ENCODE results near the gene GRIN2C.

GRIN2C gene

DNA sequence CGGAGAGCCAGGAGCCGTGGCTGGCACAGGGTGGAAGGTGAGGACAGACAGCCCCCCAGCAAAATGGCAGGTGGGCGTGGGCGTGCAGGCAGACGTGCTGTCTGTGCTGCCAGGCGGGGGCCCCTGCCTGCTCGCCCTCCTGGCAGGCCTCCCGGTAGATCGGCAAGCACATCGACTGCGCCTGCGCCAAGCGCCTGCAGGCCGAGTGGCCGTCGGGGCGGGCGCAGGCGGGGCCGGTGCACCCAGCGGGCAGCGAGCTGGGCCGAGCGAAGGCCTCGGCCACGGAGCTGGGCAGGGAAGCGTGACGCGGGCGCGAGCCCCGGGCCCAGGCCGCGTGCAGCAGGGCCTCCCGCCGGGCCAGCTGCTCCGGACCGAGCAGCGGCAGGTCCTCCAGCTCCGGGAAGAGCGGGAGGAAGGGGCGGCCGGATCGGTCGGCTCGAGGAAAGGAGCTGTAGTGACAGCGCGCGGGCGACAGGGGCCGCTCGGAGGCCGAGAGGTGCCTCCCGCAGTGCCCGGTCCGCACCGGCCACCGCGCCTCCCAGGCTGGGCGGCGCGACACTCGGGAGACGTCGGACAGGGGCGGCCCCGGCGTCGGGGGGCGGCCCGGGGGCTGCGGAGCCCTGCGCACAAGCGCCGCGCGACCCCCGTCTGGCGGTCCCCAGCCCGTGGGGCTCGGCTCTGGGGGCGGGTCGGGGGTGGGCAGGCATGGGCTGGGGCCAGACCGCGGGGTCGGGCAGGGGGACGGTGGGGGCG lies 16.9 kb downstream of the GRIN2C start:
- DNase-seq, result peak; percentile 14 to 29

DNA sequence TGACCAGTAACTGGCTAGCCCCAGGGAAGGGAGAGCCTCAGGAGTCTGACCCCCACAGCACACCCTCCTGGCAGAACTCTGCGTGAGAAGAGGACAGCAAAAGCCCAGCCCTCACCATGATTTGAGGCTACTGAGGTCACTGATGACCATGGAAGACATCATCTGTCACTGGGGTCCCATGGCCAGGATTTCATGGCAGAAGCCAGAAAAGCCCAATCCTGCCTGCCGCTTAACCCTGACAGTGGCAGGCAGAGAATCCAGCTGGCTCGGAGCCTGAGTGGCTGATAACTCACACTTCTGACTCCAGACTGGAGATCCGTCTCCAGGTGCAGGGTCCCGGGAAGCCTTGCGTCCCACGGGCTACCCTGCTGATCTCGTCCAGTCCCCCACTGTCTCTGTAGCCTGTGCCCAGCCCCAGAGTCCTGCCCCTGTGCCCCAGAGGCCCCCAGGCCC lies 17.5 kb downstream of the GRIN2C start:
- DNase-seq, result no peak

DNA sequence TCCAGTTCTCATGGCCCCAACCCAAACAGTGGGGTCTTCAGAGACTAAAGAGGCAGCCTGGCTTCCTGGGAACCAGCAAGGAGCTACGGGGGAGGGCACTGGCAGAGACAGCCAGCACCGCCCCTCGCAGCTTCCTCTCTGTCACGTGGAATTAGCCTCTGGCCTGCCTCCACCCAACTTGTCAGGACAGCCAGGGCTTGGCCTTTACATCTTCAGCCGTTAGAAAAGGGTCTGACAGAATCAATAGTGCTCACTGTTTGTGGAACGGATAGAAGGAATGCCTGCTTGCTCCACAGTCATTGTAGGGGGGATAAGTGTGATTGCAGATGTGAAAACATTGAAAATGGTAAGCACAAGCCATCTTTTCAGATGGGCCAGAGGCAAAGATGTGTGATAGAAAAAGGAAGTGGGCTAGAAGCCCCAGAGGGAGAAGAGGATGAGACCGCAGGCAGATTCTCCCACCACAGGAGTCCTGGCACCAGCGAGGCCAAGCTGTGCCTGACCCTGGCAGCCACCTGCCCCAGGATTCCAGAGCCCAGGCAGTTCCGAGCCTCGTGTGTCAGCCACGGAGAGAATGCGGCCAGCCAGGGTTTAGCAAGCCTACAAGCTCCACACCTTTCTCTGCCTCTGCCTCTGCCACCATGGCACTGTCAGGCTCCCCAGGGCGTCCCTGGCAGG lies 18.6 kb downstream of the GRIN2C start:
- peak in 1 of 2 donors; percentile 7 for DNase-seq

DNA sequence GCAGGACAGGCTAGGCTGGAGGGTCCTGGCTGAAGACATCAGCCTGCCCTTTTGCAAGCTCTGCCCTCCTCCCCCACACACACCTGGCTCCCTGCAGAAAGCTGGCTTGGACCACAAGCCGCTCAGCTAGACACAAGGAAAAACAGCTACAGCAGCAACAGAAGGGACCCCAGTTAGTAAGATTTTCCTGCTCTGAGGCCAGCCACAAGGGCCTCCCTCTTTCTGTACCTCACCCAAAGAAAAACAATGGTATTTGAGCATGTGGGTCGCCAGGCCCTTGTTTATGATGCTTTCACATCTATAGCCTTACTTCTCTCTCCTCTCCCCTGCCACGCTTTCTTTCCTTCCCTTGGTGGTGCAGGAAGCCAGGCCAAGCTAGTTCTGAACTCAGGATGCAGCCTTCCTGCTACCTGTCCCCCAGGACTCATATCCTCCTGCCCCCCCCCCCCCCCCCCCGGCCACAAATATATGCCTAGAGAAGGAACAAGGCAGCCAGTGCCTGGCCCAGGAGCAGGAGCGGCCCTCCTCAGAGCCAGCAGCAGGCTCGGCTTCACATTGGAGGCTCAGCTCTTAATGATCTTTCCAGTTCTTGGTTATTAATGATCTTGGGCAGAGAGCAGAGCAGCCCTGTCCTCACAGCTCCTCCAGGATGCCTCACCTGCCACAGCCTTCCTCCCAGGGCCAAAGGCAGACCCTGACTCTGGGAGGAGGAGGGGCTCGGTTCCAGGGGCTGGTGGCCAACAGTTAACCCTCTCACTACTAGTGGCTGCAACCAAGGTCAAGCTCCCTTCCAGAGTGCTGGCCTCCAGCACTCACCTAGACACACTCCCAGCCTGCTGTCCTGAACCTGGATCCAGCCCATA lies 19.5 kb downstream of the GRIN2C start:
- DNase-seq, result no peak

DNA sequence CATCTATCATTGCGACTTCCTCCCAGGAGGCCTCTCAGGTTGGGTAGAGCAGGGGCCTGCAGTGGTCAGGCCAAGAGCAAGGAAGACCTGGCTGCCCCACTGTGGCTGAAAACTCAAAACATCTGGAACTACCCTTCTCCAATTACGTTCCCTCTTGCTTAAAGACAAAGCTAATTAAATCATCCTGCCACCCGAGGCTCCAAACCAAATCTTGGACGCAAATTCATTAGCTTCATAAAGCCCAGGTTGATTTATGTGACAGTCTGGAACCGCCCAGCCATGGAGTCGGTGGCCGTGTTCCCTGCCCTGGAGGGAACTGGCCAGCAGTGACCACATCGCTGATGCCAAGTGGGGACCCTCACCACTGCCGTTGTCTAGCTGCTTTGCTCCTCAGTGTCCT lies 21.4 kb downstream of the GRIN2C start:
- DNase-seq, result no peak

DNA sequence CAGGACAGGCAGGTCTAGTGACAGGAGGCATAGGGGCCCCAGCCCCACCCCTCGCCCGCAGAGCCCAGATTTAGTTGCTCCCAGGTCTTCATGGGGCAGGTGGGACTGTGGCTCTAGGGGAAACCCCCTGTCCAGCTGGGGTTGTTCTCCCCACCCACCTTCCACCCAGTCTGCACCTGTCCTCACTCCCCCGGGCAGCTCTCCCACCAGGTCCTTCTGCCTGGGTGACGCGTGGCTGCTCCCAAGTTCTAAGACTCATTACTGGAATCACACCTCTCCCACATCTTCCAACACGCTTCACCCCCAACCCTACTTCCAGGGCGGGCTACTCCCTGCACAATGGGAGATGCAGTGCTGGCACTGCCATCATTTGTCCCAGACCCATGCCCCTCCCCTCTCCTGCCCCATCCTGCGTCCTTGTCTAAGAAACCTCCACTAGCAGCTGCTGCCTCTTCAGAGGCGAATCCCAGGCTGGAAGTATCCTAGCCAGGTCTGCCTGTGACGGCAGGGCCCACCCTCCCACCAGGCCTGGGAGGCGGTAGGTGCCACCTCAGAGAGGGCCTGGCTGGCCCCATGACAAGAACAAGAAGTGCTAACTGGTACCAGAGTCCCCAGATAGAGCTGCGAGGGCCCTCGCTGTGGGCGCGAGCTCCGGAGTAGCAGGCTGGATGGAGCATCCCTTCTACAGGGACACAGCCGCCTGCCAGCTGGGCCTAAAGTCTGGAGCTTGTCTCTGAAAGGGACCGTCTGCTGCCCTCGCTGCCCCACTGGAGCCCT lies 22.8 kb downstream of the GRIN2C start:
- DNase-seq, result no peak

DNA sequence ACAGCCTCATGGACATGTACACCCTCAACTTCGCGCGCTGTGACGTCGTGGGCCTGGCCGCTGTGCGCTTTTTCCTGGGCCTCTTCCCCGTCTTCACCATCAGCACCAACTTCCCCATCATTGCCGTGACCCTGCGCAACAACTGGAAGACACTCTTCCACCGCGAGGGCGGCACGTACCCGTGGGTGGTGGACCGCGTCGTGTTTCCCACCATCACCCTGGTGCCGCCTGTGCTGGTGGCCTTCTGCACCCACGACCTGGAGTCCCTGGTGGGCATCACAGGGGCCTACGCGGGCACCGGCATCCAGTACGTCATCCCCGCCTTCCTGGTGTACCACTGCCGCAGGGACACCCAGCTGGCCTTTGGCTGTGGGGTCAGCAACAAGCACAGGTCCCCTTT lies 23.5 kb downstream of the GRIN2C start:
- DNase-seq, result no peak

DNA sequence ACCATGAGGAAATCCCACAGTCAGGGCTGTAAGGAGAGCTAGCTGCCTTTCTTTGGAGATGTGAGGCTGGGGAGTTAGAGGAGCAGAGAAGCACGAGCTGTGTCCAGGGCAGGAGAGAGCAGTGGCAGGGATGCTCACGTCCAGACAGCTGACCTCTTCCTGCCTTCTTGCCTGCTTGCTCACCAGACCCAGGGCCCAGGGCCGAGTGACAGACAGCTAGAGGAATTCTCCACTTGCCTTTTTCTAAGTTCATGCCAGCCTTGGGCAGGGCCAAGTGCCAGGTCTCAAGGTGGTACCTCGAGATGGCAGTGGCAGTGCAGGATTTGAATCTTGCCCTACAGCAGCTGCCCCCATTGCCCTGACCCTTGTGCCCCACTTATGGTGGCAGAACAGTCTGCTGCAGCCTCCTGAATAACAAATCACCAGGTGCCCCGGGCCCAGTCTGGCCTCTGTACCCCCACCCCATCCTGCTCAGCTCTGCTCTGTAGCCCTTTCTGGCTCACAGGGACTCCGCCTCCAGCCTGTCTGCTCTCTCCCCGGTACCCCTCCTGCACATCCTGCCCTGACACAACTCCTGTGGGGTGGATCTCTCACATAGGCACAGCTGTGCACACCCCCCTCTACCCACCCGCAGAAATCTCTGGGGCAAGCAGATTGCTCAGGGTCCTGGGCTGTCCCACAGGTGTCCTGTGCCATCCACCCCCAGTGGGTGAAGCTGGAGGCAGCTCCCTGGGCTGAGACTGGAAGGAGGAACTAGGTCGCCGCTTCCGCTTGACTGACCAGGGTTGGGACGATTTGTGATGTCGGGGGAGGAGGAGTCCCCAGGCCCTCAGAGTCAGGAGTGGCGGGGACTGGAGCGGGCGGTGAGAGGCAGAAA lies 25.9 kb downstream of the GRIN2C start:
- no peak for DNase-seq

DNA sequence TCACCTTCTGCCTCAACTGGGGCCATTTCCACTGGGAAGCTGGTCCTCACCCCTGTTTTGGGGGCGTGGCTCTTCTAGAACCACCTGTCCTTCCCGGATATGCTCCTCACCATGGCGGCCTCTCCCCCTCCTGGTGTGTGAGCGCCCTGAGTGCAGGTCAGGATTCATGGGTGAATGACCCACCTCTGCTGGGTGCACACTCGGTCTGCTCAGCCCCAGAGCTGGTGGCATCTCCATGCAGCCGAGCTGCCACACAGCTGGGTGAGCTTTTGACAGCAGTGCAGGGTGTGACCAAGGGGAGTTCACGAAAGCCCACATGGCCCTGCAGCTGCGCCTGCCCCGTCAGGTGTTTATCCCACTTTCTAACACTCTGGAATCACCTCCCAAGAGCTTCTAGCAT lies 27.3 kb downstream of the GRIN2C start:
- DNase-seq, result no peak

DNA sequence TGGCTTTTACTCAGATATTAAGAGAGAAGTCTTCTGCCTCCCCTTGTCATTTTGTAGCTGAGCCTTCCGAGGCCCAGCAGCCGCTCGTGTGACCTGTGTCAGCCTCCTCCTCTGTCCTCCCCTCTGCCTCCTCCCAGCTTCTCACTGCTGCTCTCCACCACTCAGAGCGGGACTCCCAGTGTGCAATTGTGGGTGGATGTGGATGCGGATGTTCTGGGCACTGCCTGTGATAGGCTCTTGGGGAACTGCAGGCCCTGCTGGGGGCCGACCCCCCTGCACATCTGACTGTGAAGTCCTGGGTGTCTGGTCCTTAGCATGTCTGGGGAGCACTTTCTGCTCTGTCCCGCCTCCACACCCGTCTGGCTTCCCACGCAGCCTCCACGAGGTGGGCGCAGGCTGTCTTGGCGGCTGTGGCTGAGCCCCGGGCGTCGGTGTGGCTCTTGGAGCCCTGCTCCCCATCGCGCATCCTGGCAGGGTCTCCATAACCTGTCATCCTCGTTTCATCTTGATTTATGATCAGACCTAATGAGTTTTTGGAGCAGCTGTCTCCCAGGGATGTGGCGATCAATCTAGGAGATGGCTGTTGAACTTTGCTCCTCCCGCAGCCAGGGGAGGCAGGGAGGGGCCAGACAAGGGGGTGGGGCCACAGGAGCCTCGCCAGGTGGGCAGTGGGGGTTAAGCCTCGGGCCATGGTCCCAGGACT lies 28.1 kb downstream of the GRIN2C start:
- no peak for DNase-seq

DNA sequence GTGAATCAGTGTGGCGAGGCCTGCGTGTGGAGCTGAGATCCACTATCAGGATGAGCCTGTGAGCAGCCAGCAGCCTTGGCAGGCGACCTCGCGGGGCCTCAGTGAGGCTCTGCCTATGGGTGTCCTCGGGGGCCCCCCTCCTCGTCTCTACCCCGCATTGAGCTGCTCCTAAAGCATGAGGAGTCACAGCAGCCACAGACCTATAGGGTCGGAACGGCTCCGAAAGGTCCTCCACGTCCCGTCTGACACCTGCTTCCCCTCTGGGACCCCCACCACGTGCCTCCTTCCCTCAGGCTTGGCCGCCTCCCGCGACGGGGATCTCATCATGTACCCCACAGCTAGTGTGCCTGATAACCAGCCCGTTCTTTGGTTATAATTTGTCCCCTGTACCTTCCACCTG lies 28.8 kb downstream of the GRIN2C start:
- DNase-seq, result no peak

DNA sequence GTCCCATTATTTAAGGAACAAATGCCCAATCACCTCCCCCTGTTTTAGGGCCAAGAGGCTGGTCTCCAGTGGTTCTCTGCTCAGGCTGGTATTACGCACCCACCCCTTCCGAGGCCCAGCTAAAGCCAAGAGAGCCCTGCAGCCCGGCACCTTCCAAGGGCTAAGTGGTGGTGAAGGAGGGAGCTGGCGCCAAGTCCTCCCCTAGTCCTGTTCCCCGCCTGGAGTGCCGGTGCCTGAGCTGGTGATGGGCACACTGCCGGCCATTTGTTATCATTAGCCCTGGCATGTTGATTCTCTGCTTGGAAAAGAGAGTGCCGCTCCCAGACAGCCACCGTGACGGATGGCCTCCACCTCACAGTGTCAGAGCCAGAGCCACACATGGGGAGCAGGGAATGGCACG lies 31.9 kb downstream of the GRIN2C start:
- DNase-seq, result no peak

DNA sequence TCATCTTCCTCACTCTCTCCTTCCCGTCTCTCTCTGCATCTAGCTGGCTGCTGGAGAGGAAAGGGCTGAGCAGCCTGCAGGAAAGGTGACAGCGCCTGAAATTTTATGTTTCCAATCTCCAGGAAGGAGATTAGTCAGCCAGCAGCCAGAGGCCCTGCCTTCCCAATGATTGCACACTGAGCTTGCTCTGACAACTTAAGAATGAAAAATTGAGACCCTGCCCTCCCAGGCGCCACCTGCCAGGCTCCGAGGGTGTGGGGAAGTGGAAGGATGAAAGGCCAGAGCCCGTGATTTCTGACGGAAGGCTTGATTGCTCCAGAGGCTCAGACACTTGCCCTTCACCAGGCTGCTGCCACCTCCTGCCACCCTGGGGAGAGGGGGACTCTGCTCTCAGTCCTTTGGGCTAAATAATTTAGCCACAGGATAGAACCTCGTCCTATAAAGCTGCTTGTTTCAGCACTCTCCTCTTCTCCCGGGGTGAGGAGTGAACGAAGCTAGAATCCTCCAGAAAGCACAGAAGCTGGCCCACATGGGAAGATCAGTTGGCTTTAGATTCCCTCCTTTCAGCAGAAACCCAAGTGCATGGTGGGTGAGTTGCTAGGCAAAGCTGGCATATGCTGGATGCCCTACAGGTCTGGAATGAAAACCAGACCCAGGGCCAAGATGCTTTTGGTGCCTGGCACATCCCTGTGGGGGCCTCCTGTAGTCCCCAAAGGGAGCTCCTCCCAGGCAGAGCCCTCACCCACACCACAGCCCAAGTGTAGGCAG lies 33.5 kb downstream of the GRIN2C start:
- no peak for DNase-seq

DNA sequence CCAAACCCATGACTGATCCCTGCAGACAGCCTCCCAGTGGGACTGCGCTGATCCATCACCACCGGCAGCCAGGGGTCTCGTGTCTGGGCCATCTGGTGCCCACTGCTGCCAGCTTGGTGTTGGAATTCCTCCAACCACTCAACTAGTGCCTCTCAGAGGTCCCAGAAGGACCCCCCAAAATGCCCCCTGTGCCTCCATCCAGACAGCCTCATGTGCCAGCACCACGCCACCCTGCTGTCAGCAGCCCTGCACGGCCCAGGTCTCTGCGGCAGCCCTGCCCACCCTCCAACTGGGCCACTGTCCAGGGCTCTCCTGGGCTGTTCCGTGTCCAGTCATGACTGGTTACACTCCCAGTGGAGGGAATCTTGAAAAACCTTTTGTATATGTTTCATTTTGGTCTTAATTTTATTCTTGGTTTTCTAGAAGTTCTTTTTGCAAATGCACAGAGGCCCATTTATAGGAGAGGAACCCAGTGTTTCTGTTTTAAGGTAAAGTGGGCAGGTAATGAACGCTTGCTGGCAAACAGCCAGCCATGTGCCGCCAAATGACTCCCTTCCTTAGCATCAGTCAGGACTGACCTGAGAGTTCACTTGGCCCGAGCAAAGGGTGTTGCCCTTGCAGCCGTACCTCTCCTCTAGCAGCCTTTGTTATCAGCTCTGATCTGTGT lies 34.6 kb downstream of the GRIN2C start:
- DNase-seq, result no peak

DNA sequence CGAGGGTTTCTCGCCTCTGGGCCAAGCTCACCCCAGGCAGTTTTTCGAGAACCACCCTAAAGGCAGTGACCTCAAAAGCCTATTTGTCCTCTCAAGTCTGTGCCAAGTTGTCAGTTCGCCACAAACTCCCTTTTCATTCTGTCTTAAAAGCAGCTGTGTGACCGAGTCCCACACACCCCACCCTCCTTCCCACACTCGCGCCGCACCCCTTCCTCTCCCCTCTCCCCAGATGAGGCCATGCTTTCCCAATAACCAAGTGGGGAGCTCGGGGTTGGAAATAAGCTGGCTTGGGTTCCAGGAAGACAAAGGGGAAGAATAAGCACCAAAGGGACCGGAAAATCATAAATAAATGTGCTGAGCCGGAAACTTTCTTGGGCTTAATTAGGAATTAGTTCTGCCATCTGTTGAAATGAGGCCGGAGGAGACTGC lies 36.7 kb downstream of the GRIN2C start:
- no peak for DNase-seq

DNA sequence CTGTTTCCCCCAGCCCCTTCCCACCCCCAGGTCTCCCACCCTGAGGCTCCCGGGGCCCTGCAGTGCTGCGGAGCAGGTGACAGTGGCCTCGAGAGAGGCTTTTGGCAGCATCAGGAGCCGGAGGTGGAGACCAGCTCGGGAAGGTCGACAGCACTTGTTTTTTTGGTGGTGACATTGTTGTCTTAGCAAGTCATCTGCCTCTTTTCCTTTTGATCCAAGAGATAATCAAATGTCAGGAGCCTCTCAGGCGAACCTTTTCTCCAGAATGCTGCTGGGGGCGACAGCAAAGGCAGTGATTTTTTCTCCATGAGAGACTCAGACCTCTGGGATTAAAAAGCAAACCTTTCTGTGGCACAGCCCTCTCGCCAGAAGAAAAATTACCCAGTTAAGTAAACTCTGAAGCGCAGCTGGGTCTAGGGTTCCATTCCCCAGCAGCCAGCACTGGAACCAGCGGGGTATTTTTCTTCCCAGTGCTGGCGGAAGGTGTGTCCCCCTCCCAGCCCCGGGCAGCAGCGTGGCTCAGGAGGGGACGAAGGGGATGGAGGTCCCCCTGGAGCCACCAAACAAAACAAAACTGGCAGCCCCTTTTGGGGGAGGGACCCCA lies 37.2 kb downstream of the GRIN2C start:
- DNase-seq, result no peak

DNA sequence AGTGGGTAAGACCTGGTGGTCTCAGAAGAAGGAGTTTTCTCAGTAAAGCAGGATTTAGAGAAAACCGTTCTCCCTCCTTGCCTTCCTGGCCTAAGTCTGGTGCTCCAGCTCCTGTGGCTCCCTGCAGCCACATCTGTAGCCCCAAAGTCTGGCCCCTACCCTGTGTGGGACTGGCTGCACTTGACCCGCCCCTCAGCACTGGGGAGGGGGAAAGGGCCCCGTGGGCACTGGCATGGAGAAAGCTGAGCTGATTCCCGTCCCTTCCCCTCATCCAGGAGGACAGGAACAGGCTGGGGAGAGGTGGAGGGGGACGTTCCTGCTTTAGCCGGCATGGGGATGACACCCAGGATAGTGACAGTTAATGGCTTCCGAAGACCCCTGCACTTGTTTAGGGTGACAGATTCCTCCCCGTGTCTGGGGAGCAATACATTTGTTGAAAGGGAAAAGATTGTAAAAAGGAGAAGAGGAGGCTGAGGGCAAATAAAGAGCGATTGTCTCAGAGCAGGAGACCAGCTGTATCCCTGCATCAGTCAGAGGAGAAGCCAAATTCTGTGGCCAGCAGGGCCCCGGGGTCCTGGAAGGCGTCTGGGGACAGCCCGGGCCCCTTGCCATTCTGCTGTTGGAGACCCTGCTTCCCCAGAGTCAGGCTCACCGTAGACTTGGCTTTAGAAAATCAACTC lies 37.9 kb downstream of the GRIN2C start:
- no peak for DNase-seq

DNA sequence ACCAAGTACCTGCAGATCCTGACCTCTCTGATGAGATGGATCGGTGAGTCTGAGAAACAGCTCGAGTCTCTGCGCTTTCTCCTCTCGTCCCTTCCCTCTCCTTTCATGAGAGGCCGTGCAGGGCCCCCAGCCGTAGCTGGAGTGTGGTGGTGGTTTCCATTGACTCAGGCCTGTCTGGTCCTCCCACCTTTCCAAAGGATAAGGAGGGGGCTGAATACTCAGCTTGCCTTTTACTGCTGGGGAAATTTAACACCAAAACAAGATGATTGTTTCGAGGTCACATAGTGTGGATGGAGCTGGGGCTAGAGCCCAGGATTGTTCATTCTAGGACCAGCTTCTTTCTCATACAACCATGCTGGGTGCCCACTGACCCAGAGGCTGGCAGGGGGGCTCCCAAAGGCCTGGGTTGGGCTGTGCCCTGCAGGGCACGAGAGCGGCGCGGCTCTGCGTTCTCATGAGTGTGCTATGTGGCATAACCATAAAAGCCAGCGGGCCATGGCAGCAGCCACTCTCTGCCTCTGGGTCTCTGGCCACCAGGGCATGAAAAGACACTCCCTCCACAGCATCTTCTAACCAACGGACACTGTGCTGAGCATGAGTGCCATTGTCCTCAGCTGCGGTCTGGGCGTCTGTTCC lies 39.8 kb downstream of the GRIN2C start:
- DNase-seq, result no peak

Measured in bone marrow (tissue), 2 donors.